Glutamatergic neuron (in vitro differentiated cells): ENCODE results near the gene LGALS3BP. TPM values are rescaled to one million over a fixed set of nuclear protein-coding genes. Genes with fewer than 3 reads are reported as not detected.

Source experiments
- DNase-seq: peaks from one replicate; pipeline ENCODE4 v3.0.0; 2022
- H3K27ac Mint-ChIP-seq: one replicate; pipeline ENCODE4 v1.8.0; 2020; ENCODE audit warnings: mild to moderate bottlenecking, mixed read lengths, inconsistent platforms; ENCODE audit not compliant: unreplicated experiment
- H3K27me3 Mint-ChIP-seq: one replicate; pipeline ENCODE4 v1.8.0; 2020; ENCODE audit warnings: mild to moderate bottlenecking, moderate library complexity, mixed read lengths, inconsistent platforms; ENCODE audit not compliant: unreplicated experiment
- H3K36me3 Mint-ChIP-seq: one replicate; pipeline ENCODE4 v1.8.0; 2020; ENCODE audit warnings: mild to moderate bottlenecking, mixed read lengths, inconsistent platforms; ENCODE audit not compliant: unreplicated experiment
- H3K4me1 Mint-ChIP-seq: one replicate; pipeline ENCODE4 v1.8.0; 2020; ENCODE audit warnings: mild to moderate bottlenecking, low read depth, mixed read lengths, inconsistent platforms; ENCODE audit not compliant: unreplicated experiment
- H3K4me3 Mint-ChIP-seq: one replicate; pipeline ENCODE4 v1.8.0; 2020; ENCODE audit warnings: mild to moderate bottlenecking, mixed read lengths, inconsistent platforms; ENCODE audit not compliant: unreplicated experiment
- H3K9me3 Mint-ChIP-seq: one replicate; pipeline ENCODE4 v1.8.0; 2020; ENCODE audit warnings: mild to moderate bottlenecking, moderate library complexity, mixed read lengths, inconsistent platforms; ENCODE audit not compliant: unreplicated experiment
- CTCF ChIP-seq: fragments of 200-600 bp; sonication (generic); IDR thresholded peaks from one replicate; pipeline ENCODE4 v1.5.0; 2021; ENCODE audit not compliant: partially characterized antibody, unreplicated experiment
- total RNA-seq: library from RNA; stranded (reverse); fragmentation: NEBNext Ultra II Directional; extraction: Animal tissue kit (Norgen Biotek cat#: 25700); gene quantifications from one replicate; pipeline ENCODE4 v1.2.1, GENCODE V29; 2021; ENCODE audit not compliant: unreplicated experiment

Gene LGALS3BP
- total RNA-seq, 1 donor from 2014 or later: 30.3 TPM

- peaks cover 30% of the 10 kb centered on the region for H3K4me1 Mint-ChIP-seq
- H3K36me3 Mint-ChIP-seq: no peaks in the 10 kb centered on the region
- no peak for DNase-seq
- no peak for TF ChIP-seq CTCF
- H3K4me3 Mint-ChIP-seq: no peak overlapping the region
- H3K27me3 Mint-ChIP-seq: peaks cover 10% of the 10 kb centered on the region
- H3K9me3 Mint-ChIP-seq: peaks cover 10% of the 10 kb centered on the region
- H3K27ac Mint-ChIP-seq: no peak overlapping the region
Observed at GRCh38 chr17:78957128-78957527, 22.6 kb downstream of the LGALS3BP start.

- H3K36me3 Mint-ChIP-seq: no peaks in the 10 kb centered on the region
- H3K27ac Mint-ChIP-seq: no peak overlapping the region
- no peak overlapping the region for H3K4me3 Mint-ChIP-seq
- H3K9me3 Mint-ChIP-seq: peaks cover 15% of the 10 kb centered on the region
- no peak for DNase-seq
- H3K27me3 Mint-ChIP-seq: peaks cover 10% of the 10 kb centered on the region
- H3K4me1 Mint-ChIP-seq: peaks cover 27% of the 10 kb centered on the region
- TF ChIP-seq CTCF: no peak
Observed at GRCh38 chr17:78956254-78956653, 23.5 kb downstream of the LGALS3BP start.

GRCh38 chr17:78954684-78955083 is 25.0 kb downstream of the LGALS3BP start:
- Mint-ChIP-seq H3K27ac (peak overlapping the region; percentile 69), H3K4me3 (peak overlapping the region; percentile 20), H3K36me3 (peaks cover 10% of the 10 kb centered on the region), H3K27me3 (peaks cover 10% of the 10 kb centered on the region), H3K9me3 (peaks cover 18% of the 10 kb centered on the region), H3K4me1 (peaks cover 27% of the 10 kb centered on the region)
- no peak for TF ChIP-seq CTCF
- DNase-seq: no peak

- Mint-ChIP-seq H3K27ac (peak overlapping the region; percentile 69), H3K27me3 (peaks cover 10% of the 10 kb centered on the region), H3K9me3 (peaks cover 19% of the 10 kb centered on the region), H3K4me3 (peak overlapping the region; percentile 20), H3K4me1 (peaks cover 24% of the 10 kb centered on the region), H3K36me3 (peaks cover 10% of the 10 kb centered on the region)
- peak; percentile 85 for DNase-seq
- TF ChIP-seq CTCF: no peak
Observed at GRCh38 chr17:78953356-78954350, 26.1 kb downstream of the LGALS3BP start.

GRCh38 chr17:78952706-78953105 is 27.0 kb downstream of the LGALS3BP start:
- H3K9me3 Mint-ChIP-seq: peaks cover 20% of the 10 kb centered on the region
- peak overlapping the region; percentile 95 for H3K27ac Mint-ChIP-seq
- H3K36me3 Mint-ChIP-seq: peaks cover 10% of the 10 kb centered on the region
- no peak for DNase-seq
- peaks cover 10% of the 10 kb centered on the region for H3K27me3 Mint-ChIP-seq
- peaks cover 24% of the 10 kb centered on the region for H3K4me1 Mint-ChIP-seq
- no peak for TF ChIP-seq CTCF
- H3K4me3 Mint-ChIP-seq: peak overlapping the region; percentile 36
